GM12865 (cell line): ENCODE measurements around the gene CLIC1.

Source experiments
- DNase-seq: peaks from one replicate; pipeline ENCODE4 v3.0.0; 2010; ENCODE audit warnings: low read depth
- H3K4me3 ChIP-seq: 2 replicates; pipeline ENCODE4 v1.5.1; 2011; ENCODE audit warnings: mild to moderate bottlenecking, low read depth, low read length, control low read depth
- TF ChIP-seq, protein P1 (sequence below): IDR thresholded peaks from 2 replicates; pipeline ENCODE4 v1.5.1; 2011; ENCODE audit warnings: low read length, control low read depth, low read depth, inconsistent platforms; ENCODE audit not compliant: insufficient read depth; ENCODE audit errors: missing control alignments

CLIC1 gene

DNA sequence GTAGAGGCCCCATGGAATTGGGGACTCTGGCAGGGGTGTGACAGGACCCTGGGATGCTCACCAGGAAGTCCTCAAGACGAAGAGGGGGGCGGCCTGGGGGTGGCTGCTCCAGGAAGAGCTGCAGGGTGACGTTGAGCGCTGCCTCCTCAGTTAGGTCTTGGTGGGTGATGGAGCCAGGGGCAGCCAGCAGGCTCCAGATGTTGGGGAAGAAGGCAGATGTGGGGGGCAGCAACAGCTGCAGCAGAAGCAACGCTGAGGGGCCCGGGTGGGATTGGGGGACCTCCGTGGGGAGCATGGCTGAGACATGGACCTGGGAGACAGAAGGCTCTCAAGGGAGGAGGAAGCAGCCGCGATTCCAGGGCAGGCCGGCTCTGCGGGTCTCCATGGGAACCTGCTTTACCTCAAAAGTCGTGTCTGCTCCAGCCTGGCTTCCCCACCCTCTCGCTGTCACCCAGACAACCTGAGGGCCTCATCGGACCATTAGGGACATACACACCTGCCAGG lies 40.2 kb upstream of the CLIC1 start:
- TF ChIP-seq, protein P1, sequence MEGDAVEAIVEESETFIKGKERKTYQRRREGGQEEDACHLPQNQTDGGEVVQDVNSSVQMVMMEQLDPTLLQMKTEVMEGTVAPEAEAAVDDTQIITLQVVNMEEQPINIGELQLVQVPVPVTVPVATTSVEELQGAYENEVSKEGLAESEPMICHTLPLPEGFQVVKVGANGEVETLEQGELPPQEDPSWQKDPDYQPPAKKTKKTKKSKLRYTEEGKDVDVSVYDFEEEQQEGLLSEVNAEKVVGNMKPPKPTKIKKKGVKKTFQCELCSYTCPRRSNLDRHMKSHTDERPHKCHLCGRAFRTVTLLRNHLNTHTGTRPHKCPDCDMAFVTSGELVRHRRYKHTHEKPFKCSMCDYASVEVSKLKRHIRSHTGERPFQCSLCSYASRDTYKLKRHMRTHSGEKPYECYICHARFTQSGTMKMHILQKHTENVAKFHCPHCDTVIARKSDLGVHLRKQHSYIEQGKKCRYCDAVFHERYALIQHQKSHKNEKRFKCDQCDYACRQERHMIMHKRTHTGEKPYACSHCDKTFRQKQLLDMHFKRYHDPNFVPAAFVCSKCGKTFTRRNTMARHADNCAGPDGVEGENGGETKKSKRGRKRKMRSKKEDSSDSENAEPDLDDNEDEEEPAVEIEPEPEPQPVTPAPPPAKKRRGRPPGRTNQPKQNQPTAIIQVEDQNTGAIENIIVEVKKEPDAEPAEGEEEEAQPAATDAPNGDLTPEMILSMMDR: no peak
- no peak overlapping the region for H3K4me3 ChIP-seq
- no peak for DNase-seq

DNA sequence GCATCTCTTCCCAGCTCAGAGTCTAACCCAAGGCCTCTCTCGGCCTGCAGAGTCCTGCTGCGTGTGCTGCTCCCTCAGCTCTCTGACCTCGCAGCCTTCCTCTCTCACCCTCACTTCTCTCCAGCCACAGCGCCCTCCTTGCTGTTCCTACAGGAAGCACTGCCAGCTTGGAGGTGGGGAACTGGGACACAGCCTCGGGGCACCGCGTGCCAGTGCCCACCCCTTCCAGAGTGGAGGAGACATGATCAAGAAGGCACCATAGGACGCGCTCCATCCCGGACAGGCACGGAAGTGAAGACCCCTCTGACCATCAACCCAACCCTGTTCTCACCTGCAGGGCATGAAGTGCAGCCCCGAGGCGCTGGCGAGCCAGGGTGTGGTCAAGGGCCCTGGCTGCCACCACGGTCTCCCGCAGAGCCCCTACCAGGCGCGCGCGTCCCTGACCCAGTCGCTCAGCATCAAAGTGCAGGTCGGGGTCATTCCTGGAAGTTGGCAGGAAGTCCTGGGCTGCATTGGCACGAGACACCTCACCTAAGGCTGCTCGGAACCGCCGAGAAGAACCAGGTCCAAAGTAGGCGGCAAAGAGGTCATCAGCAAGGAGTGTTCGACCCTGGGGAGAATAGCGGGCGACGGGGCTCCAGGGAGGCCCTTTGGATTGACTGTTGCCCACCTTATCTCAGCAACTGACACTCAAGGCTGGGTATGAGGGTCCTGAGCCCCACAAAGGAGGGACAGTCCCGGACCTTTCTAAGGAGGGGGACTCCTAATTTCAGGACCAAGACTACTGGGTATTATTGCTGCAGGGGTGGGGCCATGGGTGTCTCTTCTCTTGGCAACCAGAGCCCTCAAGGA lies 39.5 kb upstream of the CLIC1 start:
- no peak for DNase-seq
- no peak overlapping the region for H3K4me3 ChIP-seq

DNA sequence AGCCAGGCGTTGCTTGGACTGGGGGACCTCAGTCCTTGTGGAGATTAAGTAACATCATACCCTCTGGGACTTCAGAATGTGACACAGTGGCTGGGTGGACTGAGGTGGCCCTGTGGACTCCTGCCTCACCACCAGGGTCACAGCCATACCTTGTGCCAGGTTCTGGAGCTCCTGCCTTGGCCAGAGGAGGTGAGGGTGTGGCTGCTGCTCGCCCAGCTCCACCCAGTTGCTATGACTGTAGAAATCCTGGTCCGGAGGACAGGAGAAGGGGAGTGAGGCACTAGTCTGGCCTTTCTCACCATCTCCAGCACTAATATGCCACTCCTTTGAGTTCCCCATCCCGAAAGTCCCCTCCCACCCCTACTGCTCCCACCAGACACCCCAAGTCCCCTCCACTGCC lies 38.9 kb upstream of the CLIC1 start:
- DNase-seq: no peak
- H3K4me3 ChIP-seq: no peak overlapping the region
- TF ChIP-seq, protein P1: no peak

More for the DNA sequence above, 39.5 kb upstream of the CLIC1 start:
- TF ChIP-seq, protein P1: no peak

DNA sequence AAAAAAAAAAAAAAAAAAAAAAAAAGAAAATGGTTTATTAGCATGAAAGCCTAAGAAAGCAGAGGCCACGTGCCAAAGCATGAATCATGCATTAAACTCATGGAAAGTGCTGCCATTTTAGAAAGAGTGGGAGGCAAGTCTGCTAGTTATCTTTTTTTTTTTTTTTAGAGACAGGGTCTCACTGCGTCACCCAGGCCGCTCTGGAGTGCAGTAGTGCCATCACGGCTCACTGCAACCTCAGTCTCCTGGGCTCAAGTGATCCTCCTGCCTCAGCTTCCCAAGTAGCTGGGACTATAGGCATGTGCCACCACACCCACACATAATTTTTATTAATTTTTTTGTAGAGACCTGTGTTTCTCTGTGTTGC lies 35.6 kb upstream of the CLIC1 start:
- H3K4me3 ChIP-seq: no peak overlapping the region
- DNase-seq: no peak
- TF ChIP-seq, protein P1: no peak

DNA sequence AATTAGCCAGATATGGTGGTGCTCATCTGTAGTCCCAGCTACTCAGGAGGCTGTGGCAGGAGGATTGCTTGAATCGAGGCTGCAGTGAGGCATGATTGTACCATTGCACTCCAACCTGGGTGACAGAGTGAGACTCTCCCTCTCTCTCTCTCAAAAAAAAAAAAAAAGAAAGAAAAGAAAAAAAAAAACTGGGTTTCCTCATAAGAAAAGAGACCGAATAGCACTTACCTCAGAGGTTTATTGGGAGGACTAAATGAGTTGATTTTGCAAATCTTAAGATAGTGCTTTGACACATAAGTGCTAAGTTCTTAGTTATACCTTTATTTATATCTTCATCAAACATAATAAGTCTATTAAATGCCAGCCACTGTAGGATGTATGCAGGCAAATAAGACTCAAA lies 34.5 kb upstream of the CLIC1 start:
- TF ChIP-seq, protein P1: no peak
- DNase-seq: no peak
- H3K4me3 ChIP-seq: no peak overlapping the region

DNA sequence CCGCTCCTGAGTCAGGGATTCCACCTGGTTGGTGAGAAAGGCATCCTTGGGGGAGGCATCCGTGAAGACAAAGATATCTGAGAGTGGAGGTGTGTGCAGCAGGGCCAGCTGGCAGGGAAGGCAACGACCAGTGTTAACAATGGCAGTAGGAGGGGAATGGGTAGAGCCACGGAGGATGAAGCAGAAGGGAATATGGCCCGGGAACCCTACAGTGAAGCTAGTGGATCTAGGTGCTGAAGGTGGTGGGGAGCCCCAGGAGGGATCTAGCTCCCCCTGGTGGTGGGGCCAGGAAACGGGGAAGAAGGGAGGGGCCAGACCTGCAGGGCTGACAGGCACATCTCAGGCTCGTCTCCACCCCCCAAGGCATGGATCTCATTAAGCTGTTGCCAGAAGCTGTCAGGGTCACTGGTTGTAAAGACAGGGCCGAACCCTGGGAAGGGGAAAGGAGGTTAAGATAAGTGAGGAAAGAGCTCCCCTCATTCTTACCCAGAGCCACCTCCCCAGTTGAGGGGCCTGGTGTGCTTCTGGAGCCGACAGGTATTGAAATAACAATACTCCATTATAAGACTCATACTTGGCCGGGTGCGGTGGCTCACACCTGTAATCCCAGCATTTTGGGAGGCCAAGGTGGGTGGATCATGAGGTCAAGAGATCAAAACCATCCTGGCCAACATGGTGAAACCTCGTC lies 33.5 kb upstream of the CLIC1 start:
- TF ChIP-seq, protein P1: peak; percentile 89
- no peak overlapping the region for H3K4me3 ChIP-seq
- DNase-seq: peak; percentile 83
